GM21717 (cell line): ENCODE measurements around the gene DDX46.
"Not testable (repeated sequence)": the region's sequence is repeated elsewhere in the genome, so short reads cannot be mapped to it uniquely, and the experiment has no call there.

Source experiments
- ATAC-seq: cut with Tn5 transposase; IDR thresholded peaks from one replicate; pipeline ENCODE4 v1.9.1; 2021; ENCODE audit warnings: mild to moderate bottlenecking, moderate library complexity; ENCODE audit not compliant: unreplicated experiment

DDX46 gene

GRCh38 chr5:134758504-134759341, at the start of gene DDX46:
TSS of gene DDX46 (plus strand) at chr5:134758779. CDS start at chr5:134758939, 160 bp downstream.
- peak; percentile 97 for ATAC-seq

GRCh38 chr5:134714120-134714519, 44.5 kb upstream of the DDX46 start:
- ATAC-seq: no peak

GRCh38 chr5:134714541-134714940, 44.0 kb upstream of the DDX46 start:
- no peak for ATAC-seq

- ATAC-seq: not testable (repeated sequence)
Measured at GRCh38 chr5:134715466-134715865, 43.1 kb upstream of the DDX46 start.

DNA sequence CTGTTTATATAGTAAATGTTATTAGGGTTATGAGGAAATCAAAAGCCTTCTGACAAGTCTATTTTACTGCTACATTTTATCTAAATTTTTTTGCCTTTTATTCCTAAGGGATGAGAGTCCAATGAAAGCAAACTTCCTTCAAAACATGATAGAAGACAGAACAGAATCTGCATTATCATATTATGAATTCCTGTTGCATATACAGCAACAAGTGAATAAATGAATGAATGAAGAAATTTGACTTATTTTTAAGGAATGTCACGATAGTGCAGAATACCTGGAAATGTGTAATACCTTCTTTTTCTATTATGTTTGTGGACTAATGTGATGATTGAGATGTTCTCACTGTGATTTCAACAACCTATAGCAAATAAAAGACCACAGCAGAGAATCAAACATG, 33.7 kb upstream of the DDX46 start:
- no peak for ATAC-seq

DNA sequence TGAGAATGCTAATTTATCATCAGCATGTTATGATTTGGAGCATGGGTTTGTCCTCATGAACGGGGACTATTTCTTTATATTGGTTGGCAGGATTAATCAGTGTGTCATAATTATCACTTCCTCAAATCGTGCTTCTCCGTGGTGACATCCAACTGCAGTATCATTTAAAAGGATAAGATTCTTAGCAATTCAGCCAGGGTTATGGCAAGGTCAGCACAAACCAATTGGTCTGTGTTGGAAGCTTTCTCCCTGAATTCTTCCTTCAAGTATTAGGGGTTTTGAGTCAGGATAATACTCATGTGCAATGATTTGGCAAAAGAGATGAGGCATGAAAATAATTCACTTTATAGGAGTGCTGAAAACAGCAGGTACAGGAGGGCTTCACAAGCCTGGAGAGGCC, 25.8 kb upstream of the DDX46 start:
- ATAC-seq: no peak

DNA sequence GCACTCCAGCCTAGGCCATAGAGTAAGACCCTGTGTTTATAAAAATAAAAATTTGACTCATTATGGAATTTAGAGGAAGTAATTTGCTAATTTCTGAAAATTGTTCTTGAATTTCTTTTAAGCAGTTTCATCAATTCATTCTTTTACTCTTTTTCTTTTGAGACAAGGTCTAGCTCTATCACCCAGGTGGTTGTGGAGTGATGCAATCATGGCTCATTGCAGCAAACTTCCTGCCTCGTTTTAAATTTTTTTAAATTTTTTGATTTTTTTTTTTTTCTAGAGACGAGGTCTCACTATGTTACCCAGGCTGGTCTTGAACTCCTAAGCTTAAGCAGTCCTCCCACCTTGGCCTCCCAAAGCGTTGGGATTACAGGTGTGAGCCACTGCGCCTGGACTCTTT, 23.3 kb upstream of the DDX46 start:
- ATAC-seq: no peak

- no peak for ATAC-seq
Measured at GRCh38 chr5:134736173-134736812, 22.3 kb upstream of the DDX46 start.

DNA sequence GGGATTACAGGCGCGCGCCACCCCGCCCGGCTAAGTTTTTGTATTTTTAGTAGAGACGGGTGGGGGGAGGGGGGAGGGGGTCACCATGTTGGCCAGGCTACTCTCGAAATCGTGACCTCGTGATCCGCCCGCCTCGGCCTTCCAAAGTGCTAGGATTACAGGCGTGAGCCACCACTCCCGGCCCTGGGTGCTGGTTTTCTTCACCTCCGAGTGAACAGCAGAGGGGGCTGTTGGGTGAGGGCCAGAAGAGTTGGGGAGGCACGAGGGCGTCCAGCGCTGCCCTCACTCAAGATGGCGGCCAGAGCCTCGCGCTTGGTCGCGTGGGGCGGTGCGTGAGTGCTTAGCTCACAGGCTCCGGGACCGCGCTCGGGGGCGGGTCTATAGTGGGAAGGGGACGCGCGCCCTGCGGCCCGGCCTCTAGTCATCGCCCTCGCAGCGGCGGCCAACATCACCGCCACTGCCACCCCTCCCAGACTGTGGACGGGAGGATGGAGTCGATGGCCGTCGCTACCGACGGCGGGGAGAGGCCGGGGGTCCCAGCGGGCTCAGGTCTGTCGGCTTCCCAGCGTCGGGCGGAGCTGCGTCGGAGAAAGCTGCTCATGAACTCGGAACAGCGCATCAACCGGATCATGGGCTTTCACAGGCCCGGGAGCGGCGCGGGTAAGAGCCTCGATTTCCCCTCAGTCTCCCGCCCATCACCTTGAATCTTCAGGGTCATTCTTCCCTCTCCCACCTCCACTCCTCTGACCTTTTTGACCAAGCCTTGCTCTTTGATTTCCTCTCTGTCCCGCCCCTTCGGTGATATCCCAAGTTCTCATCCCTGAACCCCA, 20.2 kb upstream of the DDX46 start, which contains the start of gene CAMLG:
CAMLG (plus strand) TSS at position 416 of the 830 bp plus-strand sequence; CDS start at position 489, 73 bp downstream.
- peak; percentile 94 for ATAC-seq

DNA sequence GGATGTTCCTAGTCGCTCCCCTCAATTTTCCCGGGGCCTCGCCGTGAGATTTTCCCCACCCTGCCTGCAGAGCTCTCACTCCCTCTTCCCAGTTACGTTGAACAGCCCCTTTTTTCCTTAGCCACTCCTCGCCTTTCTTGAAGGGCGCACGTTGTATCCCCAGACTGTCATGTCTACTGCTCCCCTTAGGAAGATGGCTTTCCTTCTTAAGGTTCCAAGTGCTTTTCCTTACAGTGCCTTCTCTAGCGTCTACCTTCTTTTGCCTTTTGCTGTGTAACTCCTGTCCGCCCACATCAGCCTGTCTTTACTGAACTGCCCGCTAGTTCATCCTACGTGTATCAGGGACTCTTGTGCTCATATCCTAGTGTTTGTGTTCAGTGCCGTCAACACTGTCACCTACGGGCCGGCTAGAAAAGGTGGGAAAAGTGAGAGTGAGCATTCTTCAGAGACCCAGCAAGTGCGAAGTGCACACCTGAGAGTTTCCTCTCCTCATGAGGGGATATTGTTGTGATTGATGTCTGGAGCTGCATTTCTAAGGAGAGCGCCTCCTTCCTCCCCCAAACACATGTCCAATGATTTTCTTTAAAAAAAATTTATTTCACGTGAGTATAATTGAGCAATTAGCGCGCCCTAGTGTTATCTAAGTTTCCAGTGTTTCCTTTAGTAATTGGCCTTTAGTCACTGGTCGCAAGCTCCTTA, 19.5 kb upstream of the DDX46 start:
- ATAC-seq: no peak

- ATAC-seq: no peak
Measured at GRCh38 chr5:134741052-134741451, 17.5 kb upstream of the DDX46 start.

DNA sequence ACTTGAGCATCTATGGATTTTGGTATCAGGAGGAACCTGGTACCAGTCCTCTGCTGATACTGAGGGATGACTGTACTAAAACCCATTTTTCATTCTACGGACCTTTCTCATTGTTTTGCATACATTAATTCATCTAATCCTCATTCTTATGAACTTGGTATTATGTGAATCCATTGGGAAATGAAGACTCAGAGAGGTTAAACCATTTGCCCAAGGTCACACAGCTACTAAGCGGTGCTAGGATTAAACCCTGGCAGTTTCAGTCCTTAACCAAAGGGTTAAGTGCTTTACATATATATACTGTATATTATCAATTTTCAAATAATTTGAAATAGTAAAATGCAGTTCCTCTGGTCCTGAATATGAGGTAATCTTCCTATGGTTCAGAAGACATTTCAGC, 16.4 kb upstream of the DDX46 start:
- ATAC-seq: no peak

DNA sequence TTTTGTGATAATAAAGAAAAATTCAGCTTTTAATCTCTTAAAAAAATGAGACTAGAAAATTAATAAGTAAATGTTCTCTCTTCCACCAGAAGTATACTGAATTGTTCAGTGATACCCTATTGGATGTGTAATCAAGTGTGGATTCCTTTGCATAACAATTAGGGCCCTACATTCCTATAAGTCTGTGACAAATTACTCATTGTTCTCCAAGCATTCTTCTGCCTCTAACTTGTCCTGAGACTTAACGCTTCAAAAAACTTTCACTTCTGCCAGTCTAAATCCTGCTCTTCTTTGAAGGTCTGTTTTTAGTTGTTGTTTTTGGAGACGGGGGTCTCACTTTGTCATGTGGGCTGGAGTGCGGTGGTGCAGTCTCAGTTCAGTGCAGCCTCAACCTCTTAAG, 9.2 kb upstream of the DDX46 start:
- ATAC-seq: no peak

DNA sequence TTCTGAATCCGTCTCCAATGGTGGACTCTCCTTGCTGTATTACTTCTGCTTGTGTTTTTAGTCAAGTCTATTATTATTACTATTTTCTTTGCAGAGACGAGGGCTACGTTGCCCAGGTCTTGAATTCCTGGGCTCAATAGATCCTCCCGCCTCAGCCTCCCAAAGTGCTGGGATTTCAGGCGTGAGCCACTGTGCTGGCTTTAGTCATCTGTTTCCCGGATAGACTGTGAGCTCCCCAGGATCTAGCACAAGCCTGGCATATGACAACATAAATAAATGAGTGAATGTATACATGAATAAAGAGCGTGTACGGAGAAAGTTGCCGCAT, 439 bp upstream of the DDX46 start:
- ATAC-seq: peak; percentile 31

DNA sequence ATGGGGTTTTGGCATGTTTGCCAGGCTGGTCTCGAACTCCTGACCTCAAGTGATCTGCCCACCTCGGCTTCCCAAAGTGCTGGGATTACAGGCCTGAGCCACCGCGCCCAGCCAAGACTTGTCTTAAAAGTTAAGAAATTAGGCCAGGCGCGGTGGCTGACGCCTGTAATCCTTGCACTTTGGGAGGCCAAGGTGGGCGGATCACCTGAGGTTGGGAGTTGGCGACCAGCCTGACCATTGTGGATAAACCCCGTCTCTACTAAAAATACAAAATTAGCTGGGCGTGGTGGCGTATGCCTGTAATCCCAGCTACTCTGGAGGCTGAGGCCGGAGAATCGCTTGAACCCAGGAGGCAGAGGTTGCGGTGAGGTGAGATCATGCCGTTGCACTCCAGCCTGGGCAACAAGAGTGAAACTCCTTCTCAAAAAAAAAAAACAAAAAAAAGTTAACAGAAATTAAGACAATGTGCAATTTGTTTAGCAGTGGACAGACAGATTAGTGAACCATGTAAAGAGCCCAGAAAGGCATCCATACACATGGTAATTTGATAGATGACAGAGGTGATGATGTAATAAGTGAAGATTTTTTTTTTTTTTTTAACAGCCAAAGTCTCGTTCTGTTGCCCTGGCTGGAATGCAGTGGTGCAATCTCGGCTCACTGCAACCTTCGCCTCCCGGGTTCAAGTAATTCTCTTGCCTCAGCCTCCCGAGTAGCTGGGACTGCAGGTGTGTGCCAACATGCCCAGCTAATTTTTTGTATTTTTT, 9.1 kb downstream of the DDX46 start:
- not testable (repeated sequence) for ATAC-seq

- no peak for ATAC-seq
Measured at GRCh38 chr5:134769206-134769605, 10.6 kb downstream of the DDX46 start.

GRCh38 chr5:134772461-134773125, 14.0 kb downstream of the DDX46 start:
- ATAC-seq: no peak

- ATAC-seq: no peak
Measured at GRCh38 chr5:134777366-134777765, 18.8 kb downstream of the DDX46 start.

GRCh38 chr5:134784241-134784920, 25.8 kb downstream of the DDX46 start:
- no peak for ATAC-seq
